GM21576 (cell line): ENCODE results near the gene COX6A2.
A peak's percentile ranks its signal among the peaks of the same experiment; 100 is the strongest.

ENCODE experiments used
- ATAC-seq: cut with Tn5 transposase; IDR thresholded peaks from one replicate; pipeline ENCODE4 v1.9.1; 2021; ENCODE audit warnings: mild to moderate bottlenecking, moderate library complexity; ENCODE audit not compliant: unreplicated experiment

COX6A2 gene

GRCh38 chr16:31428279-31428597, at the start of gene COX6A2:
Gene COX6A2 (minus strand): TSS chr16:31428360. CDS start chr16:31428325, 35 bp downstream.
- no peak for ATAC-seq

GRCh38 chr16:31477220-31478216, 49.4 kb upstream of the COX6A2 start:
- peak; percentile 27 for ATAC-seq

- peak; percentile 67 for ATAC-seq
These were observed 48.4 kb upstream of the COX6A2 start for GRCh38 chr16:31476303-31477219.

- no peak for ATAC-seq
These were observed 47.8 kb upstream of the COX6A2 start for GRCh38 chr16:31475946-31476302.

- ATAC-seq = no peak
These were observed 46.9 kb upstream of the COX6A2 start for GRCh38 chr16:31474773-31475738.

- ATAC-seq = no peak
These were observed 46.1 kb upstream of the COX6A2 start for GRCh38 chr16:31474173-31474714.

- ATAC-seq = no peak
These were observed 45.3 kb upstream of the COX6A2 start for GRCh38 chr16:31473264-31473984.

- ATAC-seq = no peak
These were observed 44.6 kb upstream of the COX6A2 start for GRCh38 chr16:31472709-31473203.

- no peak for ATAC-seq
These were observed 43.9 kb upstream of the COX6A2 start, which contains the start of gene TGFB1I1 for GRCh38 chr16:31471875-31472708. Gene TGFB1I1 (plus strand): TSS chr16:31472152. CDS start chr16:31472189, 37 bp downstream.

GRCh38 chr16:31471241-31471874, 43.2 kb upstream of the COX6A2 start:
- ATAC-seq = no peak

GRCh38 chr16:31470615-31471014, 42.5 kb upstream of the COX6A2 start:
- no peak for ATAC-seq

GRCh38 chr16:31467858-31468257, 39.7 kb upstream of the COX6A2 start:
- ATAC-seq = no peak

- no peak for ATAC-seq
These were observed 39.1 kb upstream of the COX6A2 start for GRCh38 chr16:31467151-31467773.

- ATAC-seq = no peak
These were observed 38.3 kb upstream of the COX6A2 start for GRCh38 chr16:31466381-31466841.

- ATAC-seq = no peak
These were observed 37.7 kb upstream of the COX6A2 start for GRCh38 chr16:31465788-31466370.

GRCh38 chr16:31464781-31465260, 36.7 kb upstream of the COX6A2 start:
- ATAC-seq = no peak

- no peak for ATAC-seq
These were observed 36.2 kb upstream of the COX6A2 start for GRCh38 chr16:31464348-31464769.
